ENCODE measurements around the gene AGBL4.

The AGBL4 gene

DNA sequence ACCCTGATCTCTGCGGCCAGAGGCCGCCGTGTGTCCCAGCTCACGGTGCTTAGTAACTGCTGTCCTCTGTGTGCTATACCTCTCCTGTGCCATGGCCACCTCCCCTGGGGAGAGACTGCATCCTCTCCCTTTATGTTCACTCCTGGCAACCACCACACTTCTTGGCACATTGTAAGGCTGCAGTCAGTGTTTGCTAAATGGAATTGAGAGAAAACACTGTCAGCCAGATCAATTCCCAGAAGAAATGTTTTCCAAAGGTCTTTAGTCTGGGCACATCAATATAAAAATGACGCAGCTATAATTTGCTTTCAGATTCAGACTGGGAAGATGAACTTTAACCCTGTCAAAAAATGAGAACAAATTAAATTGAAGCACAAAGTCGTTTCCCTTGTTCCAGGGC is 1343.9 kb downstream of the AGBL4 start:
- no peak for DNase-seq (ENCODE audit: low spot score)

DNA sequence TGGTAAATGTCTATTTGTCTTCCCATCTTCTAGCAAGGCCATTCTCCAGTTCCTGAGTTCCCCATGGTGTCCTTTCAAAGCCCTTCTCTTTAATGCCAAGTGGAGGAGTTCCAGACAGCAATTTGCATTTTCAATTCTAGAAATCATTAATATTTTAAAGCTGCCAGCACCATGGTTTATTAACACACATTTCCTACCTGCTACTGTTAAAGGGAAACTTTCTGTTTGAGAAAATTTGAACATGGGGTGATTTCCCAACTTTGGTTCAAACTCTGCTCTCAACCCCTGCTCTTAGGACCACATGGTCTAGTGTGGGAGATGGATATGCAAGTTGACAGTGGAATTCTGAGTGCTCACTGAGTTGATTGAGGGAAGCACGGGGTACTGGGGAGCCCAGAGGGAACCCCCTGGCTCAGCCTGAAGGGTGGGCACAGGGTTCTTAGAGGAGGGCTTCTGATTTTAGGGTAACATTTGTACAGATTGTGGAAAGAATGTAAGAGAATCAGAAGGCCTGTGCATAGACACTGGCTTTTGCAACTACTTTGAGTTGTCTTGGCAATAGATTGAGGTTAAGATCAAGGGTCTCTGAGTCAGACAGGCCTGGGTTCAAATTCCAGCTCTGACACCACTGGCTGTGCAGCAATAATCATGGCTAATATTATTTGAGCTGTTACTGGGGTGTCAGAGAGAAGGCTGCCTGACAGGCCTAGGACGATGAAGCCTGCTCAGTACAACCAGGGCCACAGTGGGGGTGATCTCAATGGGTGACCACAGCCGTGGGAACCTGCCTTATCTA is 1344.8 kb downstream of the AGBL4 start:
- no peak for DNase-seq (ENCODE audit: low spot score)

DNA sequence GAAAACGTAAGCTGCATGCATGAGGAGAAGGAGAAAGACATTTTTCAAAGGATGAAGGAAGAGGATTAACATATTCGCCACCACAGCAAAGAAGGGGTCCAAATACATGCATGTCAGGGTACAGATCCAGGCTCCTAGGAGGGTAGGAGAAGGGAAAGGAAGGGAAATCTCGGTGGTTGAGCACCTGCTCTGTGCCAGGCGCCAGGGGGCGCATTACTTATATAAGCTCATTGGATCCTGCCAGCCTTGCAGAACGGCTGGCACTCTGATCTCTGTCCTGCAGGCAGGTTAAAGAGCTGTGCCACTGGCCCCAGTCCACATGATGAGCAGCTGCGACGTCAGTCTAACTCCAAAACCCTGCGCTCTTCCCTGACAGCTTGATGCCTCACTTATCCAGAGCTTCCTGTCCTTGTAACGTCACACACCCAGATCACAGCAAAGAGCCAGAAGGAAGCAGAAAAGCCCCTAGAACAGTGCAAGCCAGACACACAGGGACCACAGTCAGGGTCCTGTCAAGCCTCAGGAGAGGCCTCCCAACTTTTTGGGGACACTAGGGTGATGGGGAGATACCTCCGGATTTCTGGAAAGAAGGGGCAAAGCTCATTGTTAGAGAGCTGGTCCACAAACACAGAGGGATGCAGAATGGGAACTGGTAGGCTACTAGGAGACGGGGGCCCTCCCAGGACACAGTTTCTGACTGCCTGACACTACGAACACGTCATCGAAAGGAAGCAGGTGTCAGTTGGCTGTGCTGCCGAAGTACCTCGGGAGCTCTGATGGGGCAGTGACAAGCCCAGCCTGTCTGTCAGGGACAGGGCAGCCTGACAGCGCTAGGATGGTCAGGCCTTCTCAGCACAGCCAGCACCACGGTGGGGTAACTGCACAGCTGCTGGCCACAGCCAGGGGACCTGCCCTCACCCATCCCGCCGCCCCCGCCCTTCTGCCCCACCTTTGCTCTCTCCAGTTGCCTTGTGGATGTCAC is 1346.2 kb downstream of the AGBL4 start:
- no peak for DNase-seq (ENCODE audit: low spot score)

DNA sequence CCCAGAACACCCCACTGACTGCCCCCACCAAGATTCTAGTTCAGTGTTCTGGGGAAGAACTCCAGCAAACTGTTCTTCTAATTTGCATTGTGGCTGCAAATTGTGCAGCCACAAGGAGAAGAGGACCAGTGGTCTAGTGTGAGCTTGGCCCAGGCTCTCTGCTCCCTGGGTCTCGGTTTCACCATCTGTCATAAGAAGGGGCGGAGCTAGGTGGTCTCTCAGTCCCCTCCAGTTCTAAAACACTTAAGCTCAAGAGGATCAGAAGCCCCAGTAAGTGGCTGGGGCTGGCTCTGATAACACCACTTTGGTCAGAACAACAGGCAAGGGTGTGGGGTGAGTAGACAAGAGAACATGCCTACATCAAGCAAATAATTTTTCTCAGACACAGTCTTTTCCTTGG is 1346.9 kb downstream of the AGBL4 start:
- DNase-seq (ENCODE audit: low spot score): no peak

DNA sequence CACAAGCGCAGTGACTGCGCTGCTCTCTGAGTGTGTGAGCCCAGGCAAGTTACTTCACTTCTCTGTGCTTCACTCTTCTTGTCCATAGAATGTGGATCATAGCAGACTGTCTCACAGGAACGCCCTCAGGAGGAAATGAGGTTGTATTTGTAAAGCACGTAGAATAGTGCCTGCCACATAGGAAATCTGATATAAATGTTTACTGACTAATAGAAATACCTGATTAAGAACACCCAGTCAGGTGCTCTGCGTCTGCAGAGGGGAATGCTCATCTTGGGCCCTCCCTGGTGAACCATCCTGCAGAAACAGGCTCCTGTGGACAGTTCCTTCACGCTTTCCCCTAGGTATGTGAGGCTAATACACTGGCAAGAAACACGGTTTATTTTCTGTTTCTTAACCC is 1347.4 kb downstream of the AGBL4 start:
- no peak for DNase-seq (ENCODE audit: low spot score)

DNA sequence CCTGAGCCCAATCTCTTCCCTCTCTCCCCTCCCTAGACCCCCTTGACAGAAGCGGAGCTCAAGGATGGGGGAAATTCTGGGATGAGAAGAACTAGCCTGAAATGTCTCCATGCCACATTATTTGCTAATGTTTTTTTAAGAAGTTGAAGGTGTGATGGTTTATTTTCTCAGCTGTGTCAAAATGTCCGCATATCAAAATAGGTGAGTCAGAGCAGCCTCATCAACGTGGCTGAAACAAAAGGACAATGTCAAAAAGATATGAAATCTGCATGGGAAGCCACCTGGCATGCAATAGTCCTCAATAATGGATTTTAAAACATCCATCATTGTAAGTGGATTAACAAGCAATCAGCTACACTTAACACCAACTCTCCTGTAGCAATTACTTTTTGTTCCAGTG is 1348.5 kb downstream of the AGBL4 start:
- DNase-seq (ENCODE audit: low spot score): no peak

DNA sequence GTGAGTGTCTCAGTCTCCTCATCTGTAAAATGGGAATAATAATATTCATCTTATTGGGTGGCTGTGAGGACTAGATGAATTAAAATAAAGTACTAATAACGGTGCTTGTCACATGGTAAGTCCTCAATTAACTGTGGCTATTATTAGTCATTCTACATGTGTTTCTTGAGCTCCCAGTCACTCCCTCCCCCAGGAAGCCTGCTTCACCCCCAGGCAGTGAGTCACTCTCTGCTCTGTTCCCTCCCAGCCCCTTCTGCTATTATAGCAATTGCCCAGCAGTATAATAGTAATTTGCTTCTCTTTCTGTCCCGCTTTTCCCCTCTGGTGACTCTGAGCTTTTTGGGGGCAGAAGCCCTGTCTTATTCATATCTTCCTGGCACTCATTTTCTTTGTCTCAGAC is 1349.1 kb downstream of the AGBL4 start:
- DNase-seq (ENCODE audit: low spot score): no peak

DNA sequence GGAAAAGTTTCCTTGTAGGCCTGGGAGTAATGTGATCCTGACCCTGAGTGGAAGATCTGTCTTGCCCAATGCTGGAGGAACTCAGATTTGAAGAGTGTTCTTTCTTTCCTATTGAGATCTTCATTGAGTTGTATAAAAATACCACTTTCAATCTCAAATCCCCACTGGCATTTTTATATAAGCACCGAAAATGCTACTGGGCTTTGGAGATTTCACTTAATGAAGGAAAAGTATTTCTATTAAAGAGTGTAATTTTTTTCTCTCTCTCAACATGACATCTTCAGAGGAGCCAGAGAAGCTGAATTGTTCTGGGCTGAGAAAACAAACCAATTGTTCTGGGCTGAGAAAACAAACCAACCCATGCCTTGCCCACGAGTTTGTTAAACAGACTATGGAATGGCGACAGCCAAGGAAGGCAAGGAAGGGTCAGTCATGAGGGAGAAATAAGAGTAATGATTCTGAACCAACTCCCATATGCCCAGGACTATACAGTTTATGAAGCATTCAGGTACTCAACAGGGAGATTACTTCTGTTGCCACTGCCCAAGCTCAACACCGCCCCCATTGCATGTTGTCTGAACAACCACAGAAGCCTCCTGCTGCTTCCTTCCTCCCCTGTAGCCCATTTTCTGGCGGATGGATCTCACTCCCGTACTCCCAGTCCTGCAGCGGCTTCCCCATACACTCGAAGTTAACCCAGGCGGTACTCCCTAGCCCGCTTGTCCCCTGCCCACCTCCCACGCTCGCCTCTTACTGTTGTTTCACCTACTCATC is 1350.2 kb downstream of the AGBL4 start:
- DNase-seq (ENCODE audit: low spot score): no peak

DNA sequence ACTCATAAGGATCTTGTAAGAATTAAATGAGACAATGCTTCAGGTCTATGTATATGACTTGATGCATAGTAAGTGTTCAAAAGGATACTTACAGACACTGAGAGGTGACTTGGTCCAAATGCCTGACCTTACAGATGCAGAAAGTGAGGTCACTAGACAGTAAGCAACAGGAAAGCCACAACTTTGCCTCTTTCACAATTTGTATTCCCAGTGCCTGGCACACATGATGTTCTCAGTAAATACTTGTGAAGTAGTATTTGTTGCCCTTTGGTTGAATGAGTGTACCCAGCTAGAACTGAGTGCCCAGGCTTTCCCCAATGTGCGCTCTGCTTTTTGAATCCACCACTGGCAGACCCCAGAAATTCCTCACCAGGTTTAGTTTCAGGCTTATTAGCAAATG is 1352.2 kb downstream of the AGBL4 start:
- DNase-seq (ENCODE audit: low spot score): no peak

DNA sequence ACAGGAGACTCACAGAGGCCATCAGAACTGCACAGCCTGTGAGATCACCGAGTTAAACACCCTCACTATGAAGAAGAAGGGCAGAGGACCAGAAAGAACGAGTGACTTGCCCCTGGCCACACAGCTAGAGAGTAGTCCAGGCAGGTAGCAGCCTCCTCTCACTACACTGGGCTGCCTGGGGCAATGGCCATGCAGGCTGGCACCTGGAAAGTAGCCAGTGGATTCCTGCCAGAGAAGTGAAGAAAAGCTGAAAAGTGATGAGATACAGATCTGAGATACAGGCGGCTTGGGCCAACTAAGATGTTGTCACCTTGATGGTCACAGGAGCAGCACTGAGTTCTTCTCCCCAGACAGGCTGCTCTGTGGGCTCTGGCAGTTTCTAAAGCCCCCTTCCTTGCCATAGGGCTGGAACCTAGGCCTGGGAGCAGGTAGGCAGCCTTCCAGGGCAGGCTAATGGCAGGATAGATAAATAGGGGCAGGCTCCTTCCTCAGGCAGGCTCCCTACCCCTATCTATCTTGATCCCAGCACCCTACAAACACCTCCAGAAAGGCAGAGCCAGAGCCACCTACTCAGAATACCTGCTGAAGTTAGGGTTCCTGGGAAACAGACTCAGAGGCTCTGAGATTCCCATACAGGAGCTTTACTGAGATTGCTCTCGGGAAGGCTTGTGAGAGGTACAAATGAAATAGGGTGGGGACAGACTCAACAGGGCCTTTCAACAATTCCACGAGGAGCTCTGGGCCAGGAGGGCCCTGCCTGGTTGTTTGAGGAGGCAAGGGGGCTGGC is 1353.3 kb downstream of the AGBL4 start:
- no peak for DNase-seq (ENCODE audit: low spot score)

DNA sequence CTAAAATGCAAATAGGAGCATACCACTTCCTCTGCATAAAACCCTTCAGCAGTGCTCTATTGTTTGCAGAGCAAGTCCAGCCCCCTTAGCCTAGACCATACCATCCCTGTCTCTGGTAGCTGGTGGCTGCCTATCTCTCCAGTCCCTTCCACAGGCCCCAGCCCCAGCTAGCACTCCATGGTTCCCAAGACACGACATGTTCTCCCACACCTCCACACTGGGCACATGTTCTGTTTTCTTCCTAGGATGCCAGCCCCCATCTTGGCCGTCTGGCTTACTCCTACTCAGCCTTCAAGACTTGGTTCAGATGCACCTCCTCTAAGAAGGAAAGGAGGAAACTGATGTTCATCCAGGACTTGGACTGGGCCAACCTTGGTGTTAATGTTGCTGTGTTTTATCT is 1355.4 kb downstream of the AGBL4 start:
- DNase-seq (ENCODE audit: low spot score): no peak

DNA sequence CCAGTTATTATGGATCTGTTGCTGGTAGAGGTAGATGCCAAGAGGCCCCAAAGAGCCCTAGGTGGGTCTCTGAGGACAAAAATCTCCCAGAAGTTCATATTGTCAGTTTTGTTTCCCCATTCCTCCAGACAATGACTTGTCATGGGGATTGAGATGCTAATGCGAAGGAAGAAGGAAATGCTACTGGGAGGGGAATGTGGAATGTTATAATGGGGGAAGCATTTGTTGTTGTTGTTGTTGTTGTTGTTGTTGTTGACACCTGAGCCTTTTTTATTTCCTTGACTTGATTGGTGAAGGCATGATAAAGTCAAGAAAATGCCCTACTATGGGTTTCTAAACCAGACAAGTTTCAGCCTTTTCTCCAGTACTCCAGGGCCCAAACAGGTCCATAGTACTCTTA is 1356.0 kb downstream of the AGBL4 start:
- no peak for DNase-seq (ENCODE audit: low spot score)

DNA sequence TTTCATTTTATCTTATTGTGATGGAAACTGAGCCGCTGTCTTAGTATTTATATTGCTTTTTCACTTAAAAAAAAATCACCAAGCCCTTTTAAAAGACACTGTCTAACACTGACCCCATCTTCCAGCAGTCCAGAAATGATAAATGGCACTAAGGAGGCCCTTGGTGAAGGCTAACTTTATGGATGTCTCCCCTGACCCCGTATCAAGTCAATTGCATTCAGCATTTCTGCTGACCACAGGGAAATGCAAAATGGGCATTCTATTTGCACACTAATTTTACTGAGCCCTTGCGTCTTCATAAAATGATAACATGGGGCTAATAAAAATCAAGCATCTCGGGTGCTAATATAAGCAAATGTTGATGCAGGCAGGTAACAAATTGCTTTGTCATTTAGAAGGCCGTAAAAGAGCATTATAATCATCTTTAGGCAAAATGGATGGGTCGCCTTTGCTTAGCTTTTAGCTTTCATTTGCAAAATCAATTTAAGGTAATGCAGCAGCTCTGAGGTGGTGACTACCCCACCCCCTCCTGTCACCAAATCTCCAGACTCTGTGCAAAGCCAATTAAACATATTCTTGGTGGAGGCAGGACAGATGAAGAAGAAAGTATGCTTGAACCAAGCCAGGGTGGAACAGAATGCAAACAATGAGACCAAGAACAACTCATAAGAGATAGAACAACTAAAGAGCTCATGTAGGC is 1357.9 kb downstream of the AGBL4 start:
- DNase-seq (ENCODE audit: low spot score): no peak

DNA sequence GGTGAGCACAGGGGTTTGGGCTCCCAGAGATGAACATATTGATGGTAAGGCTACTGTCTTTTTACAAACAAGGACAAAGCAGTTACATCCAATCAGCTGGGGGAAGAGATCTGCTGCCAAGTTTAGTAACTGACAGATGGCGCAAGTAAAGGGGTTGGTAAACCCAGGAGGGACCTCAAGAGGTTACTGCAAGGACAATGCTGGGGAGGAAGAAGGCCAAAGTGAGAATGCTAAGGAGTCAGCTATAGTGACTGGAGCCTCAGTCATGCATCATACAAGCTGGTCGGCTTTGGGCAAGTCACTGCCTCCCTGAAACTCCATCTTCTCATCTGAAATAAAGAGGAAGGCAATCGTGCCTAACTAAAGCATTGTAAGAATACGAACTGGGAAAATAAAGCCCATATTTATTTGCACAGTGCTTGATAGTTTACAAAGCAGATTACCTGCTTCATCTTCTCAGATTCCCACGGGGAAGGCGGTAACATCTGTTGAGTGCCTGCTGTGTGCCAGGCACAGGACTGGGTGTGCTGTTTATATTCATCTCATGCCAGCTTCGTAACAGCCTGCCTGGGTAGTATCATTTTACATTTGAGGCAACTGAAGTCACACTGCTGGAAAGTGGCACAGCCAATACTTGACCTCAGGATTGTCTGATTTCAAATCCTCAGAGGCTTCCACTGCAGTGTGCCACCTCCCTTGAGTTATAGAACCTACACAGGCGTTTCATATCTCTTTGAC is 1361.9 kb downstream of the AGBL4 start:
- DNase-seq (ENCODE audit: low spot score): no peak

DNA sequence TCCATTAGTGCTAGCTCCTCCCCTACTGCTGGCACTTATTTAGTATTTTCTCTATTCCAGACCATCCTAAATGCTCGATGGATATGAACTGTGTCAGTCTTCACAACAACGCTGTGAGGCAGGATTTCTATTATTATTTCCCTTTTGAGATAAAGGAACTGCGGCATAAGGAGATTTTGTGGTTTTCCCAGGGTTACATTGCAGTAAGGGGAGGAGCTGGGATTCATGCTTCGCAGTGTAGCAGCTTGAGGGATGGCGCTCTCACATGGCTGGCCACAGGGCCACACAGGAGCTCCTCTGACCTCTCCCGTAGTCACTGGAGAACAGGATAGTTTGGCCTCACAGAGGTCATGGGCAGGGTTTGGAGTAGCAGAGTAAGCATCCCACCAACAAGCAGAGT is 1364.0 kb downstream of the AGBL4 start:
- no peak for DNase-seq (ENCODE audit: low spot score)

DNA sequence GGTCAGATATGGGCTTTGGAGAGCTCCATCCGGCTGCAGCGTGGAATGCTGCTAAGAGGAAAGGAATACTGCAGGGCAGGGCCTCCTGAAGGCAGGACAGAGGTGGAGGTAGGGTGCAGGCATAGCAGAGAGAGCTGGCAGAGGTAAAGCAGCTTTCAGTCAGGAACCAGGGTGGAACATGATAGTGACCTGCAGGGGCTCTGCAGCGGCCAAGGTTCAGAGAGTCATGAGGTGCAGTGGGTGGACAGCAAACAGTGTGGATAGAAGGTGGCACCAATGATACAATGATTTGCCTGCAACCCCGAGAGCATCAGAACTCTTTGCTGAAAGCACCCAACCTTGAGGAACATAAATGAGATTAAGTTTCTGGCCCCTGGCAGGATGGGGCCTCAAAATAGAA is 1366.3 kb downstream of the AGBL4 start:
- DNase-seq (ENCODE audit: low spot score): no peak

DNA sequence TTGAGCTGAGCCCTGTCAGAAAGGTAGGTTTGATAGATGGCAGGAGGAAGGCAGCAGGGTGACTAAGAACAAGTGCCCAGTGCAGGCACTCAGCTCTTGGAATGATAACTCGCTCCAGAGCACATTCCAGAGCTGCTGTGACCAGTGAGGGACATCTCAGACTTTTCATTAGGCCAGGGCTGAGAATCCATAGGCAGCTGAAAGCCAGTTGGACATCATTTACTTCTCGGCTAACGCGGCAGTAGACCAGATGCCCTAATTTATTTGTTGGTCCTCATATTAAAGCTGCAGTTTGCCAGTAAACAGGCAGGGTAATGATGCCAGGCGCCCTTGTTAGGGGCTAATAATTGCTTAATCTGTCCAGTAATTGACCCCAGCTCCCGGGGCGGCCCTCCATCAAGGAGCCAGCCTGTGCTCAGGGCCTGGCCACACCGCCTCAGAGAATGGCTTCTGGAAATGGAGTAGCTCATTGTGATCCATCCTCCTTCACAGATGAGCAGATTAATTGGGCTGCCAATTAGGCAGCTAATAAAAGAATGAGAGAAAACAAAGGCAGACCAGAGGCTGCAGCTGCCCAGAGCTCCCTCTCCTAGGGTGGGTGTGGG is 1369.0 kb downstream of the AGBL4 start:
- no peak for DNase-seq (ENCODE audit: low spot score)

DNA sequence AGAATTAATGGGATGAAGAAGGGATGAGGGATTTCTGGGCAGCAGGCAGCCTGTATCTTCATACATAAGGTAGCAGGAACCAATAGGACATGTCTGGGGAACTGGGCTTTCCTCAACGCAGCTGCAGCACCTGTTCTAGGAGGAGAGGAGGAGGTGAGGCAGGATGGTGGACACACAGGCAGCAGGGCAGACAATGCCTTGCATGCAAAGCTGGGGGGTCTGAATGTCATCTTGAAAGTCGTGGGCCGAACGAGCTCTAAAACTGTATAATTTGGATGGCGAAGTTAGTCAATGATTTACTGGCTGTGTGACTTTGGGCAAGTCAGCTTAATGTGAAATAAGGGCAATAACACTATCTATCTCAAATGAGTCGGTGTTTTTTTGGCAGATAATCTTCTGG is 1371.4 kb downstream of the AGBL4 start:
- DNase-seq (ENCODE audit: low spot score): no peak

DNA sequence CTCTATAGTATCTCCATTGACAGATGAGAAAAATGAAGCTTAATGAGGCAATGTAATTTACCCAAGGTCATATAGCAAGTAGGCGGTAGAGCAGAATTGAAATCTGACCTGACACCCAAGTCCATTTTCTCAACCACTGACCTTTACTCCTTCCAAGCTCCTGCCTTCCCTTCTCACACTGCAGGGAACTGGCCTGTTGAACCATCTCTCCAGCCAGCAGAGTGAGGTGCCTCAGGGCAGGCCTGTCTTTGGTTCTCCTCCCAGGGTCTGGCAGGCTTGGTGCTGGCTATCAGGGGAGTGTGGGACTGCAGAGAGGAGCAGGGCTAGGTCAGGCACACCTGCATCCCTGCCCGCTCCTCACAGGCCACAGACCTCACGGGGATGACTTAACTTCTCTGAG is 1373.9 kb downstream of the AGBL4 start:
- DNase-seq (ENCODE audit: low spot score): no peak

DNA sequence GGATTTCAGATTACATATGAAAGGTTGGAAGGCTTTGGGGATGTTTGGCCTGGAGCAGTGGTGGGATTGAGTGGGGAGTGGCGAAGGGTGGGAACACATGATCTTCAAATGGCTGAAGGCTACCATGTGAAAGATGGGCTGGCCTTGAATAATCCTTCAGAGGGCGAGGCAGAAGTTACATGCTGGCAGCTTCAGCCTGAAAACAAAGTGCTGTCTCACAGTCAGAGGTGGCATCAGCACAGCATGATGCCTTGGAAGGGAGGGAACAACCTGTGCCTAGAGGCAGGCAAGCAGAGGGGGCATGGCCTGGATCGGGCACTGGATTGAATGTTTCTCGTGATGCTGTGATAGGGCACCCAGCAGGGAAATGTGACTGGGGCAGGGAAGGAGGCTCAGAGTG is 1377.9 kb downstream of the AGBL4 start:
- DNase-seq (ENCODE audit: low spot score): no peak
